DOHH2 (cell line): ENCODE measurements around the gene TMEM255A.

Experiments used
- H3F3A ChIP-seq: fragments of 200-600 bp; sonication (generic), shearing (Covaris generic); 2 replicates; pipeline ENCODE4 v1.6.0; 2016; ENCODE audit warnings: antibody characterized with exemption, mild to moderate bottlenecking; ENCODE audit not compliant: control insufficient read depth, insufficient read depth
- H3K27ac ChIP-seq: fragments of 200-600 bp; sonication (generic); 2 replicates; pipeline ENCODE4 v1.5.1; 2014; ENCODE audit warnings: low read depth, mild to moderate bottlenecking, low read length, moderate library complexity
- H3K27me3 ChIP-seq: fragments of 200-600 bp; sonication (generic); 2 replicates; pipeline ENCODE4 v1.6.1; 2014; ENCODE audit warnings: mild to moderate bottlenecking, low read length, mixed read lengths; ENCODE audit not compliant: control insufficient read depth
- H3K36me3 ChIP-seq: fragments of 200-600 bp; sonication (generic); 2 replicates; pipeline ENCODE4 v1.6.1; 2014; ENCODE audit warnings: mild to moderate bottlenecking, low read length, moderate library complexity, mixed read lengths; ENCODE audit not compliant: control insufficient read depth
- H3K4me1 ChIP-seq: fragments of 200-600 bp; sonication (generic); 2 replicates; pipeline ENCODE4 v1.6.1; 2014; ENCODE audit warnings: mild to moderate bottlenecking, low read length, mixed read lengths; ENCODE audit not compliant: control insufficient read depth
- H3K4me2 ChIP-seq: fragments of 200-600 bp; sonication (generic); 2 replicates; pipeline ENCODE4 v1.6.0; 2014; ENCODE audit warnings: mild to moderate bottlenecking, low read length, moderate library complexity
- H3K4me3 ChIP-seq: fragments of 200-600 bp; sonication (generic); 2 replicates; pipeline ENCODE4 v1.5.1; 2014; ENCODE audit warnings: mild to moderate bottlenecking, low read length, mixed read lengths
- H3K79me2 ChIP-seq: fragments of 200-600 bp; sonication (generic); 2 replicates; pipeline ENCODE4 v1.6.1; 2014; ENCODE audit warnings: mild to moderate bottlenecking, low read length, mixed read lengths; ENCODE audit not compliant: control insufficient read depth
- H3K9me2 ChIP-seq: fragments of 200-600 bp; sonication (generic); replicated peaks from 2 replicates; pipeline ENCODE4 v1.6.1; 2014; ENCODE audit warnings: mild to moderate bottlenecking, low read length, mixed read lengths; ENCODE audit not compliant: control insufficient read depth
- H3K9me3 ChIP-seq: fragments of 200-600 bp; sonication (generic); 2 replicates; pipeline ENCODE4 v1.6.1; 2014; ENCODE audit warnings: antibody characterized with exemption, low read length, mixed read lengths; ENCODE audit not compliant: control insufficient read depth, insufficient read depth
- H4K20me1 ChIP-seq: fragments of 200-600 bp; sonication (generic); 2 replicates; pipeline ENCODE4 v1.6.0; 2014; ENCODE audit warnings: low read depth, mild to moderate bottlenecking, antibody characterized with exemption, low read length, moderate library complexity; ENCODE audit not compliant: control insufficient read depth, insufficient read depth
- EZH2phosphoT487 ChIP-seq: fragments of 200-600 bp; sonication (generic); IDR thresholded peaks from 2 replicates; pipeline ENCODE4 v1.6.1; 2017; ENCODE audit warnings: borderline replicate concordance, mild to moderate bottlenecking, antibody characterized with exemption, low read length, moderate library complexity, mixed read lengths
- TF ChIP-seq, protein P1 (sequence below): fragments of 200-600 bp; sonication (generic); IDR thresholded peaks from one replicate; pipeline ENCODE4 v1.5.1; 2014; ENCODE audit warnings: antibody characterized with exemption, mild to moderate bottlenecking, low read depth, low read length; ENCODE audit not compliant: poor library complexity, severe bottlenecking

The TMEM255A gene

DNA sequence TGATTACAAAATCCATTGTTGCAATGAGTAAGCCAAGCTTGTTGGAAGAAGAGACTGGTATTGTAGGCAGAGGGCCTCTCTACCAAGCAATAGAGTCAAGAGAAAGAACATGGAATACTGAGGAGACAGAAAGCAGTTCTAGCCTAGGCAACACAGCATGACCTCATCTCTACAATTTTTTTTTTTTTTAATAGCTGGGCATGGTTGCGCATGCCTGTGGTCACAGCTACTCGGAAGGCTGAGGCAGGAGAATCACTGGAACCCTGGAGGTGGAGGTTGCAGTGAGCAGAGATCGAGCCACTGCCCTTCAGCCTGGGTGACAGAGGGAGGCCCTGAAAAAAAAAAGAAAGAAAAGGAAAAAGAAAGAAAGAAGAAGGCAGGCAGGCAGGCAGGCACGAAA is 72.3 kb downstream of the TMEM255A start:
- Histone ChIP-seq H3K4me1 (peaks cover 9% of the 10 kb centered on the region), H3K79me2 (peaks cover 10% of the 10 kb centered on the region), H3F3A (no peaks in the 10 kb centered on the region), H3K4me3 (no peak overlapping the region), H3K4me2 (no peak overlapping the region), H4K20me1 (no peaks in the 10 kb centered on the region), H3K27ac (no peak overlapping the region), H3K9me3 (no peaks in the 10 kb centered on the region), H3K36me3 (no peaks in the 10 kb centered on the region), H3K27me3 (no peaks in the 10 kb centered on the region), H3K9me2 (no peaks in the 10 kb centered on the region)
- TF ChIP-seq, protein P1, sequence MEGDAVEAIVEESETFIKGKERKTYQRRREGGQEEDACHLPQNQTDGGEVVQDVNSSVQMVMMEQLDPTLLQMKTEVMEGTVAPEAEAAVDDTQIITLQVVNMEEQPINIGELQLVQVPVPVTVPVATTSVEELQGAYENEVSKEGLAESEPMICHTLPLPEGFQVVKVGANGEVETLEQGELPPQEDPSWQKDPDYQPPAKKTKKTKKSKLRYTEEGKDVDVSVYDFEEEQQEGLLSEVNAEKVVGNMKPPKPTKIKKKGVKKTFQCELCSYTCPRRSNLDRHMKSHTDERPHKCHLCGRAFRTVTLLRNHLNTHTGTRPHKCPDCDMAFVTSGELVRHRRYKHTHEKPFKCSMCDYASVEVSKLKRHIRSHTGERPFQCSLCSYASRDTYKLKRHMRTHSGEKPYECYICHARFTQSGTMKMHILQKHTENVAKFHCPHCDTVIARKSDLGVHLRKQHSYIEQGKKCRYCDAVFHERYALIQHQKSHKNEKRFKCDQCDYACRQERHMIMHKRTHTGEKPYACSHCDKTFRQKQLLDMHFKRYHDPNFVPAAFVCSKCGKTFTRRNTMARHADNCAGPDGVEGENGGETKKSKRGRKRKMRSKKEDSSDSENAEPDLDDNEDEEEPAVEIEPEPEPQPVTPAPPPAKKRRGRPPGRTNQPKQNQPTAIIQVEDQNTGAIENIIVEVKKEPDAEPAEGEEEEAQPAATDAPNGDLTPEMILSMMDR: no peak
- TF ChIP-seq EZH2phosphoT487: no peak

DNA sequence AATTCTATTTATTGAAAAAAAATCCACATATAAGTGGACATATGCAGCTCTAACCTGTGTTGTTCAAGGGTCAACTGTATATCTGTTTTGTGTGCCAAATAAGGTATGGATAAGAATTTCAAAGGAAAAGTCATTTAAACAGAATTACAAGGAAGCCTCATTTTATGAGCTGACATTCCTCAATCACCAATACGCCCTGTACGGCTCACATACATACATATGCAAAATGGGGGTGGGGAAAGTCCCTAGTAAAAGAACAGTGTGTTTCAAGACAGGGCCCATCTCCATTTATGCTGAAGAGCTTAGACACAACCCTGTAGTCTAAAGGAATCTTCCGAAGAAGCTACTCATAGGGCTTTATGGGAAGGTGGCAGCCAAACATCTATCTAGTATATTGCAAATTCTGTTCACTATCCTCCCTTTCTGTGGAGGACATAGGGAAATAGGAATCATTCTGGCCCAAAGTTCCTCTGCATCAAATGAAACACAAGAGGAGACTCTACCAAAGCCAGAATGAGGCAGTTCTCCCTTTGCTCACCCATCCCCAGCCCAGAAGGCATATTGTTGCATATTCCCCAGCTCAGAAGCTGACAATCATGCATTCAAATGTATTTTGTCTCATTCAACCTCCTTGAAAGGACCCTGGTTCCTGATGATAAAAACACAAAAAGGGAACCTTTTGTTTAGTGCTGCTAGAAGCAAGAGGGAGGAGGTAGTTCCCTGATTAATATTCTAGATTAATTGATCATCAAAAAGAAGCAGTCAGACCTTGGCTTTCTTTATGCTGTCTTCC is 74.4 kb downstream of the TMEM255A start:
- Histone ChIP-seq H3K4me2 (no peak overlapping the region), H3K4me1 (no peaks in the 10 kb centered on the region), H3K79me2 (no peaks in the 10 kb centered on the region), H3K9me2 (no peaks in the 10 kb centered on the region), H3K27me3 (no peaks in the 10 kb centered on the region), H3K36me3 (no peaks in the 10 kb centered on the region), H3K27ac (no peak overlapping the region), H3K9me3 (no peaks in the 10 kb centered on the region), H3K4me3 (no peak overlapping the region), H4K20me1 (no peaks in the 10 kb centered on the region), H3F3A (no peaks in the 10 kb centered on the region)
- no peak for TF ChIP-seq EZH2phosphoT487
- TF ChIP-seq, protein P1: no peak

DNA sequence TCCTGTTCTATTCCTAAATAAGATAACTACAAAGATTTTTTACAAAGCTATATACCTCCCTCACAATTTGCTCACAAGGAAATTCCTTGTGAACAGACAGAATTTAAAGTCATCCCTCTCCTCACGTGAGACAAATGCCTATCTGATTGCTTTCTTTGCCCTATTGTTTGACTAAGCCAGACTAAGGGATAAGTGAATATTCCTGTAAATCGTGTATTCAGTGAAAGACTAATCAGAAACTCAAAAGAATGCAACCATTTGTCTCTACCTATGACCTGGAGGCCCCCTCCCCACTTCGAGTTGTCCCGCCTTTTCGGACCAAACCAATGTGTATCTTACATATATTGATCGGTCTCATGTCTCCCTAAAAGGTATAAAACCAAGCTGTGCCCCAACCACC is 76.0 kb downstream of the TMEM255A start:
- no peaks in the 10 kb centered on the region for H4K20me1 ChIP-seq
- H3K4me2 ChIP-seq: no peak overlapping the region
- no peaks in the 10 kb centered on the region for H3K79me2 ChIP-seq
- no peak overlapping the region for H3K4me3 ChIP-seq
- H3F3A ChIP-seq: no peaks in the 10 kb centered on the region
- no peaks in the 10 kb centered on the region for H3K9me3 ChIP-seq
- H3K27ac ChIP-seq: no peak overlapping the region
- TF ChIP-seq, protein P1: no peak
- no peak for TF ChIP-seq EZH2phosphoT487
- no peaks in the 10 kb centered on the region for H3K27me3 ChIP-seq
- no peaks in the 10 kb centered on the region for H3K36me3 ChIP-seq
- H3K9me2 ChIP-seq: no peaks in the 10 kb centered on the region
- H3K4me1 ChIP-seq: no peaks in the 10 kb centered on the region
